ENCODE measurements around the gene COG4. TPM values are rescaled to one million over a fixed set of nuclear protein-coding genes. Genes with fewer than 3 reads are reported as not detected.
"Not testable (repeated sequence)": the region's sequence is repeated elsewhere in the genome, so short reads cannot be mapped to it uniquely, and the experiment has no call there.

Gene COG4
- total RNA-seq, 2 experiments from 2014 or later, result 15.9 to 19.3 TPM

- no peak for TF ChIP-seq CTCF (IDR thresholded peaks at IDR 0.05)
- H3K4me1 Mint-ChIP-seq (ENCODE audit: low read depth), result peaks cover 57% of the 10 kb centered on the region
- ChIA-PET CTCF (interaction anchor here (0.7 kb wide), 2 partner anchors 57 to 270 kb away, joined by 3 to 5 read pairs; no protein-coding TSS in a partner anchor), POLR2A (interaction anchor here (1.0 kb wide), 1 partner anchor 146 kb away, joined by 3 read pairs; no protein-coding TSS in a partner anchor)
- Histone ChIP-seq H3K4me1 (ENCODE audit: insufficient read depth, low read length) (peaks cover 45% of the 10 kb centered on the region), H3K36me3 (ENCODE audit: insufficient read depth, low read length) (peaks cover 54% of the 10 kb centered on the region), H3K27me3 (ENCODE audit: control insufficient read depth in 1 of 2, insufficient read depth in 2 of 2, low read length in 2 of 2) (no peaks in the 10 kb centered on the region), H3K27ac (ENCODE audit: low read depth in 1 of 2, low read length in 2 of 2) (no peak overlapping the region), H3K4me3 (ENCODE audit: low read length) (no peak overlapping the region), H3K9me3 (ENCODE audit: control insufficient read depth in 1 of 2, insufficient read depth in 1 of 2, low read length in 2 of 2) (no peaks in the 10 kb centered on the region)
- H3K27me3 Mint-ChIP-seq, result no peaks in the 10 kb centered on the region
- H3K36me3 Mint-ChIP-seq (ENCODE audit: low read depth), result peaks cover 88% of the 10 kb centered on the region
- H3K27ac Mint-ChIP-seq, result peak overlapping the region; percentile 97
- DNase-seq (no peak), ATAC-seq (ENCODE audit: poor library complexity) (no peak)
- intact Hi-C loops (cut with DNase I, micrococcal nuclease), result loop anchor here (10.0 kb wide), 4 partner anchors 183 to 1993 kb away; partner anchors contain the start of genes COG8 (in 1 of the 2), DDX19A (in 1 of the 2), NIP7 (in 1 of the 2) and PDF (in 1 of the 2)
- peak overlapping the region; percentile 47 for H3K4me3 Mint-ChIP-seq
- no peaks in the 10 kb centered on the region for H3K9me3 Mint-ChIP-seq
Measured at GRCh38 chr16:70527315-70527996, 4.1 kb upstream of the COG4 start.

GRCh38 chr16:70526403-70526802 lies 3.0 kb upstream of the COG4 start:
- H3K4me3 Mint-ChIP-seq, result peak overlapping the region; percentile 47
- Histone ChIP-seq H3K27ac (ENCODE audit: low read depth in 1 of 2, low read length in 2 of 2) (no peak overlapping the region), H3K36me3 (ENCODE audit: insufficient read depth, low read length) (peaks cover 44% of the 10 kb centered on the region), H3K9me3 (ENCODE audit: control insufficient read depth in 1 of 2, insufficient read depth in 1 of 2, low read length in 2 of 2) (no peaks in the 10 kb centered on the region), H3K4me1 (ENCODE audit: insufficient read depth, low read length) (peaks cover 53% of the 10 kb centered on the region), H3K27me3 (ENCODE audit: control insufficient read depth in 1 of 2, insufficient read depth in 2 of 2, low read length in 2 of 2) (no peaks in the 10 kb centered on the region), H3K4me3 (ENCODE audit: low read length) (no peak overlapping the region)
- CTCF ChIA-PET, result no interaction called here
- H3K4me1 Mint-ChIP-seq (ENCODE audit: low read depth), result peaks cover 61% of the 10 kb centered on the region
- ATAC-seq (ENCODE audit: poor library complexity) (no peak), DNase-seq (no peak)
- TF ChIP-seq CTCF (IDR thresholded peaks at IDR 0.05), result no peak
- POLR2A ChIA-PET, result no interaction called here
- no peaks in the 10 kb centered on the region for H3K27me3 Mint-ChIP-seq
- intact Hi-C loops (cut with DNase I, micrococcal nuclease), result loop anchor here (10.0 kb wide), 4 partner anchors 182 to 1992 kb away; partner anchors contain the start of genes COG8 (in 1 of the 2), DDX19A (in 1 of the 2), NIP7 (in 1 of the 2) and PDF (in 1 of the 2)
- H3K27ac Mint-ChIP-seq, result peak overlapping the region; percentile 97
- H3K36me3 Mint-ChIP-seq (ENCODE audit: low read depth), result peaks cover 82% of the 10 kb centered on the region
- H3K9me3 Mint-ChIP-seq, result no peaks in the 10 kb centered on the region

- ATAC-seq (ENCODE audit: poor library complexity), result peak; percentile 36
- POLR2A ChIA-PET, result interaction anchor here (1.0 to 2.6 kb wide), 11 partner anchors 9 to 272 kb away, joined by 3 to 27 read pairs (median 4); partner anchors contain the start of genes AARS1, DDX19A and DDX19B
- H3K36me3 ChIP-seq (ENCODE audit: insufficient read depth, low read length), result peaks cover 29% of the 10 kb centered on the region
- DNase-seq, result peak in 10 of 14 experiments; percentile 7 to 71 (median 34)
- Mint-ChIP-seq H3K36me3 (ENCODE audit: low read depth) (peaks cover 80% of the 10 kb centered on the region), H3K27ac (peak overlapping the region; percentile 97), H3K4me1 (ENCODE audit: low read depth) (peaks cover 70% of the 10 kb centered on the region), H3K4me3 (peak overlapping the region; percentile 95)
- intact Hi-C loops (cut with DNase I, micrococcal nuclease), result loop anchor here (1.0 to 10.0 kb wide), 9 partner anchors 72 to 1990 kb away; partner anchors contain the start of genes COG8 (in 1 of the 2), DDX19A (in 1 of the 2), DHODH (in 1 of the 2) and EXOSC6 (in 1 of the 2)
- peaks cover 65% of the 10 kb centered on the region for H3K4me1 ChIP-seq (ENCODE audit: insufficient read depth, low read length)
- CTCF ChIA-PET, result interaction anchor here (1.9 kb wide), 1 partner anchor 15 kb away, joined by 8 read pairs; no protein-coding TSS in a partner anchor
- peak overlapping the region; percentile 94 to 96 for H3K27ac ChIP-seq (ENCODE audit: low read depth in 1 of 2, low read length in 2 of 2)
- not testable (repeated sequence) for H3K27me3 ChIP-seq (ENCODE audit: control insufficient read depth in 1 of 2, insufficient read depth in 2 of 2, low read length in 2 of 2); H3K9me3 ChIP-seq (ENCODE audit: control insufficient read depth in 1 of 2, insufficient read depth in 1 of 2, low read length in 2 of 2); H3K27me3 Mint-ChIP-seq; H3K9me3 Mint-ChIP-seq
- H3K4me3 ChIP-seq (ENCODE audit: low read length), result peak overlapping the region; percentile 96
Measured at GRCh38 chr16:70524399-70524825, 1.1 kb upstream of the COG4 start.
